Measurements from ENCODE around the gene E2F8. TPM values are rescaled to one million over a fixed set of nuclear protein-coding genes. Genes with fewer than 3 reads are reported as not detected.
A peak's percentile ranks its signal among the peaks of the same experiment; 100 is the strongest.

E2F8 gene
- polyA plus RNA-seq, 1 of the 3 experiments (the other 2 are of a cell fraction) = 2.7 TPM

DNA sequence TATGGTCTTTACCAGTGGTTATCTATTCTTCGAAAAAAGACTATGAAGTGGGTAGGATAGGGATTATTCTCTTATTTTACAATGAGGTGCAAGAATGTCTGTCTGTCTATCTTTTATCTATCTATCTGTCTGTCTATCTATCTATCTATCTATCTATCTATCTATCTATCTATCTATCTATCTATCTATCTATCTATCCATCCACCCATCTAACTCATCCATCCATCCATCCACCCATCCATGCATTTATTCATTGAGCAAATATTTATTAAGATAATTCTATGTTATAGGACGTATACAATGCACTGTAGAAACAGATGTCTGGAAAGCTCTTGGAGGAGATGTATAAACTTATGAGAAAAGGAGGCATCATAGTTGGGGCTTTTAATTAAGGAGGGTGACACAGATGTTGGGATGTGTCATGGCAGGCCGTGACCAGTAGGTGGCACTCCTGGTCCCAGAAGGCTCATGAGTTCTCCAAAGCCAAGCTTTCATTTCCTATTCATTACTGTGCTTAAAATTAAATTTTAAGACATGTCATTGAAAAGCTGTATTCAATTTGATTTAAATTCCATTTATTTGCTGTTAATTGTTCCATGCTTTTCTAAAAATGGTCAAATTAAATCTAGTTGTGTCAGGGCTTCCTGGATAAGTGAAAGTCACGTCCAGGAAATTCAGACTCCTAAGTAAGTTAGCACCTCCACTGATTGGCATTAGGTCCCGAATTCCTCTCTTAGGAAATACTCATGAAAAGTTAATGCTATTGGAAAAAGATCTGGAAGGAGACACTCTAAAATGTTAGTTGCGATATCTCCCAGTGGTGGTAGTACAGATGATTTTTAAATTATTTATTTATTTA, 19.0 kb upstream of the E2F8 start:
- Histone ChIP-seq H3K9me3 (no peaks in the 10 kb centered on the region), H3K36me3 (replicated peaks in 1 of 2; ENCODE audit: control insufficient read depth in 1 of 2, insufficient read depth in 2 of 2, low read length in 1 of 2) (no peaks in the 10 kb centered on the region), H3K4me1 (ENCODE audit: control insufficient read depth in 1 of 2, insufficient read depth in 2 of 2, low read depth in 1 of 2, low read length in 1 of 2) (no peaks in the 10 kb centered on the region), H2AFZ (ENCODE audit: low read depth) (no peak overlapping the region), H3K9me2 (no peaks in the 10 kb centered on the region), H3K4me2 (no peak overlapping the region), H3K79me2 (ENCODE audit: insufficient read depth) (no peaks in the 10 kb centered on the region), H3K27ac (ENCODE audit: low read depth in 2 of 2, low read length in 1 of 2) (no peak overlapping the region), H3K27me3 (ENCODE audit: insufficient read depth) (peaks cover 7% of the 10 kb centered on the region; the same call in 1 of the 2 replicates), H3K4me3 (ENCODE audit: low read depth in 2 of 2, low read length in 1 of 2) (peak overlapping the region in 1 of 2 experiments; percentile 24; a peak in 1 of 4 replicates), H3K9ac (no peak overlapping the region), H3F3A (replicated peaks; ENCODE audit: insufficient read depth) (no peaks in the 10 kb centered on the region), H4K20me1 (ENCODE audit: insufficient read depth) (no peaks in the 10 kb centered on the region)
- TF ChIP-seq RCOR1 (IDR thresholded peaks at IDR 0.05; ENCODE audit: low read length) = 0 out of 2 replicates have a peak, but pooled peaks have one; percentile 22
- TF ChIP-seq SMC3 (IDR thresholded peaks at IDR 0.05; ENCODE audit: low read depth, low read length) = peak; percentile 61
- TF ChIP-seq MEF2A (IDR thresholded peaks at IDR 0.05; ENCODE audit: borderline replicate concordance, low read depth) = no peak
- TF ChIP-seq, protein P1, sequence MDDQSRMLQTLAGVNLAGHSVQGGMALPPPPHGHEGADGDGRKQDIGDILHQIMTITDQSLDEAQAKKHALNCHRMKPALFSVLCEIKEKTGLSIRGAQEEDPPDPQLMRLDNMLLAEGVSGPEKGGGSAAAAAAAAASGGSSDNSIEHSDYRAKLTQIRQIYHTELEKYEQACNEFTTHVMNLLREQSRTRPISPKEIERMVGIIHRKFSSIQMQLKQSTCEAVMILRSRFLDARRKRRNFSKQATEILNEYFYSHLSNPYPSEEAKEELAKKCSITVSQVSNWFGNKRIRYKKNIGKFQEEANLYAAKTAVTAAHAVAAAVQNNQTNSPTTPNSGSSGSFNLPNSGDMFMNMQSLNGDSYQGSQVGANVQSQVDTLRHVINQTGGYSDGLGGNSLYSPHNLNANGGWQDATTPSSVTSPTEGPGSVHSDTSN (IDR thresholded peaks at IDR 0.05) = no peak
- peak; percentile 77 for TF ChIP-seq RAD21 (IDR thresholded peaks at IDR 0.05; ENCODE audit: low read length)
- no peak for TF ChIP-seq FOSL2 (IDR thresholded peaks at IDR 0.05; ENCODE audit: borderline replicate concordance, low read depth)
- TF ChIP-seq, protein P2, sequence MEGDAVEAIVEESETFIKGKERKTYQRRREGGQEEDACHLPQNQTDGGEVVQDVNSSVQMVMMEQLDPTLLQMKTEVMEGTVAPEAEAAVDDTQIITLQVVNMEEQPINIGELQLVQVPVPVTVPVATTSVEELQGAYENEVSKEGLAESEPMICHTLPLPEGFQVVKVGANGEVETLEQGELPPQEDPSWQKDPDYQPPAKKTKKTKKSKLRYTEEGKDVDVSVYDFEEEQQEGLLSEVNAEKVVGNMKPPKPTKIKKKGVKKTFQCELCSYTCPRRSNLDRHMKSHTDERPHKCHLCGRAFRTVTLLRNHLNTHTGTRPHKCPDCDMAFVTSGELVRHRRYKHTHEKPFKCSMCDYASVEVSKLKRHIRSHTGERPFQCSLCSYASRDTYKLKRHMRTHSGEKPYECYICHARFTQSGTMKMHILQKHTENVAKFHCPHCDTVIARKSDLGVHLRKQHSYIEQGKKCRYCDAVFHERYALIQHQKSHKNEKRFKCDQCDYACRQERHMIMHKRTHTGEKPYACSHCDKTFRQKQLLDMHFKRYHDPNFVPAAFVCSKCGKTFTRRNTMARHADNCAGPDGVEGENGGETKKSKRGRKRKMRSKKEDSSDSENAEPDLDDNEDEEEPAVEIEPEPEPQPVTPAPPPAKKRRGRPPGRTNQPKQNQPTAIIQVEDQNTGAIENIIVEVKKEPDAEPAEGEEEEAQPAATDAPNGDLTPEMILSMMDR (IDR thresholded peaks at IDR 0.05) = peak; percentile 97
- ChIA-PET CTCF (interaction anchor here (0.6 to 7.6 kb wide), 87 partner anchors 8 to 1072 kb away, joined by 3 to 152 read pairs (median 3); partner anchors contain the start of genes CSRP3 and MRGPRX2), POLR2A (no interaction called here)
- peak; percentile 73 for DNase-seq
- 51% methylated on average over 6 of the region's 6 CpGs for WGBS (ENCODE audit: low lambda C conversion rate)

DNA sequence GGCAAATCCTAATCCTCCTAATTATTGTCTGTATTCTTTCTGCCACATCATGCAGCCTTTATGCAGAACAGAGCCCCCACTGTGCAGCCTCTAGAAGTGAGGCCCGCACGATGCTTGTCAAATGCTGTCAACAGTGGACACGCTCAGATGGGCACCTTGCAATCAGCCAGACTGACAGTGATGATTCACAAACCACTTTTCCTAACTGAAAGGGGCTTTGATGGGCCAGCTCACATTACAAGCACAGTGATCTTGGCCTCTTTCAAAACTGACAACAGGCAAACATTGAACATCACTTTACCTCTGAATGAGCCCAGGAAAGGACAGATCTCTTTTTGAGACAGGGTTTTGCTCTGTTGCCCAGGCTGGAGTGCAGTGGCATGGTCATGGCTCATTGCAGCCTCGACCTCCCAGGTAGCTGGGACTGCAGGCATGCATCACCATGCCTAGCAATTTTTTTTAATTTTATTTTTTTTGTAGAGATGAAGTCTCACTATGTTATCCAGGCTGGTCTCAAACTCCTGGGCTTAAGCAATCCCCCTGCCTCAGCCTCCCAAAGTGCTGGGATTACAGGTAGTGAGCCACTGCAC, 18.0 kb upstream of the E2F8 start:
- Histone ChIP-seq H3K27me3 (ENCODE audit: insufficient read depth) (no peaks in the 10 kb centered on the region; the same call in 1 of the 2 replicates), H4K20me1 (ENCODE audit: insufficient read depth) (no peaks in the 10 kb centered on the region), H3K9me3 (no peaks in the 10 kb centered on the region), H3K36me3 (replicated peaks in 1 of 2; ENCODE audit: control insufficient read depth in 1 of 2, insufficient read depth in 2 of 2, low read length in 1 of 2) (no peaks in the 10 kb centered on the region), H2AFZ (ENCODE audit: low read depth) (no peak overlapping the region), H3K9ac (no peak overlapping the region), H3K79me2 (ENCODE audit: insufficient read depth) (no peaks in the 10 kb centered on the region), H3K4me2 (no peak overlapping the region), H3K4me1 (ENCODE audit: control insufficient read depth in 1 of 2, insufficient read depth in 2 of 2, low read depth in 1 of 2, low read length in 1 of 2) (peaks cover 0 to 4% of the 10 kb centered on the region in 2 experiments; a peak in 1 of 4 replicates), H3F3A (replicated peaks; ENCODE audit: insufficient read depth) (no peaks in the 10 kb centered on the region), H3K27ac (ENCODE audit: low read depth in 2 of 2, low read length in 1 of 2) (no peak overlapping the region), H3K4me3 (ENCODE audit: low read depth in 2 of 2, low read length in 1 of 2) (no peak overlapping the region), H3K9me2 (no peaks in the 10 kb centered on the region)
- no peak for DNase-seq
- WGBS (ENCODE audit: low lambda C conversion rate) = 47% methylated on average over 4 of the region's 4 CpGs
- CTCF ChIA-PET = interaction anchor here (0.7 to 7.6 kb wide), 30 partner anchors 8 to 1070 kb away, joined by 3 to 152 read pairs (median 4); partner anchors contain the start of gene MRGPRX2
- POLR2A ChIA-PET = no interaction called here
- TF ChIP-seq JUND (IDR thresholded peaks at IDR 0.05) (no peak), RFX5 (IDR thresholded peaks at IDR 0.05; ENCODE audit: low read length) (no peak), RAD21 (IDR thresholded peaks at IDR 0.05; ENCODE audit: low read length) (no peak), RXRA (IDR thresholded peaks at IDR 0.05; ENCODE audit: borderline replicate concordance, low read depth) (no peak), CHD2 (IDR thresholded peaks at IDR 0.05; ENCODE audit: low read length, partially characterized antibody) (no peak), SMC3 (IDR thresholded peaks at IDR 0.05; ENCODE audit: low read depth, low read length) (no peak)
- TF ChIP-seq, protein P3, sequence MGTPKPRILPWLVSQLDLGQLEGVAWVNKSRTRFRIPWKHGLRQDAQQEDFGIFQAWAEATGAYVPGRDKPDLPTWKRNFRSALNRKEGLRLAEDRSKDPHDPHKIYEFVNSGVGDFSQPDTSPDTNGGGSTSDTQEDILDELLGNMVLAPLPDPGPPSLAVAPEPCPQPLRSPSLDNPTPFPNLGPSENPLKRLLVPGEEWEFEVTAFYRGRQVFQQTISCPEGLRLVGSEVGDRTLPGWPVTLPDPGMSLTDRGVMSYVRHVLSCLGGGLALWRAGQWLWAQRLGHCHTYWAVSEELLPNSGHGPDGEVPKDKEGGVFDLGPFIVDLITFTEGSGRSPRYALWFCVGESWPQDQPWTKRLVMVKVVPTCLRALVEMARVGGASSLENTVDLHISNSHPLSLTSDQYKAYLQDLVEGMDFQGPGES (IDR thresholded peaks at IDR 0.05; ENCODE audit: low read depth, low read length) = no peak
- TF ChIP-seq, protein P4, sequence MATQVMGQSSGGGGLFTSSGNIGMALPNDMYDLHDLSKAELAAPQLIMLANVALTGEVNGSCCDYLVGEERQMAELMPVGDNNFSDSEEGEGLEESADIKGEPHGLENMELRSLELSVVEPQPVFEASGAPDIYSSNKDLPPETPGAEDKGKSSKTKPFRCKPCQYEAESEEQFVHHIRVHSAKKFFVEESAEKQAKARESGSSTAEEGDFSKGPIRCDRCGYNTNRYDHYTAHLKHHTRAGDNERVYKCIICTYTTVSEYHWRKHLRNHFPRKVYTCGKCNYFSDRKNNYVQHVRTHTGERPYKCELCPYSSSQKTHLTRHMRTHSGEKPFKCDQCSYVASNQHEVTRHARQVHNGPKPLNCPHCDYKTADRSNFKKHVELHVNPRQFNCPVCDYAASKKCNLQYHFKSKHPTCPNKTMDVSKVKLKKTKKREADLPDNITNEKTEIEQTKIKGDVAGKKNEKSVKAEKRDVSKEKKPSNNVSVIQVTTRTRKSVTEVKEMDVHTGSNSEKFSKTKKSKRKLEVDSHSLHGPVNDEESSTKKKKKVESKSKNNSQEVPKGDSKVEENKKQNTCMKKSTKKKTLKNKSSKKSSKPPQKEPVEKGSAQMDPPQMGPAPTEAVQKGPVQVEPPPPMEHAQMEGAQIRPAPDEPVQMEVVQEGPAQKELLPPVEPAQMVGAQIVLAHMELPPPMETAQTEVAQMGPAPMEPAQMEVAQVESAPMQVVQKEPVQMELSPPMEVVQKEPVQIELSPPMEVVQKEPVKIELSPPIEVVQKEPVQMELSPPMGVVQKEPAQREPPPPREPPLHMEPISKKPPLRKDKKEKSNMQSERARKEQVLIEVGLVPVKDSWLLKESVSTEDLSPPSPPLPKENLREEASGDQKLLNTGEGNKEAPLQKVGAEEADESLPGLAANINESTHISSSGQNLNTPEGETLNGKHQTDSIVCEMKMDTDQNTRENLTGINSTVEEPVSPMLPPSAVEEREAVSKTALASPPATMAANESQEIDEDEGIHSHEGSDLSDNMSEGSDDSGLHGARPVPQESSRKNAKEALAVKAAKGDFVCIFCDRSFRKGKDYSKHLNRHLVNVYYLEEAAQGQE (IDR thresholded peaks at IDR 0.05; ENCODE audit: low read depth, low read length) = no peak
- TF ChIP-seq, protein P2 (IDR thresholded peaks at IDR 0.05) = no peak
